GM04504 (cell line): ENCODE measurements around the gene ABHD1.

Experiments
- DNase-seq: peaks from one replicate; pipeline ENCODE4 v3.0.0-alpha.2; 2012; ENCODE audit warnings: low read depth

ABHD1 gene

GRCh38 chr2:27135478-27135955 is 11.9 kb downstream of the ABHD1 start:
- DNase-seq: no peak

- no peak for DNase-seq
Measured at GRCh38 chr2:27136751-27137150, 13.1 kb downstream of the ABHD1 start.

- no peak for DNase-seq
Measured at GRCh38 chr2:27137322-27137935, 13.8 kb downstream of the ABHD1 start.

GRCh38 chr2:27138111-27138510 is 14.5 kb downstream of the ABHD1 start:
- DNase-seq: no peak

- no peak for DNase-seq
Measured at GRCh38 chr2:27139310-27139709, 15.7 kb downstream of the ABHD1 start, which contains the start of gene PRR30. PRR30 (minus strand) TSS chr2:27139410; CDS start chr2:27138329, 1,081 bp downstream.

GRCh38 chr2:27143285-27143684 is 19.7 kb downstream of the ABHD1 start:
- no peak for DNase-seq

GRCh38 chr2:27145682-27146081 is 22.1 kb downstream of the ABHD1 start:
- DNase-seq: no peak

GRCh38 chr2:27147935-27148334 is 24.3 kb downstream of the ABHD1 start:
- DNase-seq: no peak

- no peak for DNase-seq
Measured at GRCh38 chr2:27148801-27149439, 25.3 kb downstream of the ABHD1 start, which contains the start of gene TCF23. TCF23 (plus strand) TSS chr2:27149004; CDS start chr2:27149134, 130 bp downstream.

GRCh38 chr2:27149570-27150405 is 26.2 kb downstream of the ABHD1 start:
- no peak for DNase-seq

- no peak for DNase-seq
Measured at GRCh38 chr2:27150639-27151230, 27.1 kb downstream of the ABHD1 start.

- no peak for DNase-seq
Measured at GRCh38 chr2:27152102-27152795, 28.6 kb downstream of the ABHD1 start.

- no peak for DNase-seq
Measured at GRCh38 chr2:27152796-27153464, 29.3 kb downstream of the ABHD1 start.

GRCh38 chr2:27154488-27154887 is 30.9 kb downstream of the ABHD1 start:
- DNase-seq: no peak

GRCh38 chr2:27155069-27155520 is 31.5 kb downstream of the ABHD1 start:
- no peak for DNase-seq

GRCh38 chr2:27158468-27158867 is 34.9 kb downstream of the ABHD1 start:
- no peak for DNase-seq

- DNase-seq: no peak
Measured at GRCh38 chr2:27159271-27159670, 35.7 kb downstream of the ABHD1 start.

GRCh38 chr2:27160191-27160590 is 36.6 kb downstream of the ABHD1 start:
- DNase-seq: no peak

GRCh38 chr2:27162151-27163121 is 38.8 kb downstream of the ABHD1 start:
- DNase-seq: no peak
